ENCODE results near the gene ACAD9.

GRCh38 chr3:128867200-128868125 is 12.0 kb upstream of the ACAD9 start:
- TF ChIP-seq CTCF (IDR thresholded peaks at IDR 0.05) = no peak
- no peak for TF ChIP-seq POLR2A (IDR thresholded peaks at IDR 0.05)
